Liver (tissue), 9 donors: Measurements from ENCODE around the gene TEX11. TPM values are rescaled to one million over a fixed set of nuclear protein-coding genes. Genes with fewer than 3 reads are reported as not detected.

Experiments used
- DNase-seq: peaks from one replicate; pipeline ENCODE4 v3.0.0-alpha.2; 2017; ENCODE audit warnings: low spot score
- H3K27ac ChIP-seq, 2 donors: one replicate each; pipeline ENCODE4 v1.7.0; 2013; ENCODE audit warnings: inconsistent platforms in 2 of 2, low read length in 2 of 2, control low read depth in 1 of 2, low read depth in 1 of 2, mild to moderate bottlenecking in 1 of 2
- H3K27me3 ChIP-seq, 4 donors: one replicate each; pipeline versions ENCODE4 v1.6.1 to v1.7.0; 2013; ENCODE audit warnings: low read length in 3 of 4, inconsistent platforms in 1 of 4, mild to moderate bottlenecking in 1 of 4, moderate library complexity in 1 of 4; ENCODE audit not compliant: control insufficient read depth in 4 of 4, insufficient read depth in 4 of 4
- H3K36me3 ChIP-seq, 4 donors: one replicate each; pipeline versions ENCODE4 v1.6.1 to v1.7.0; 2013; ENCODE audit warnings: low read length in 3 of 4, mild to moderate bottlenecking in 3 of 4, low read depth in 1 of 4, moderate library complexity in 1 of 4; ENCODE audit not compliant: control insufficient read depth in 4 of 4, insufficient read depth in 3 of 4
- H3K4me1 ChIP-seq, 4 donors: one replicate each; pipeline versions ENCODE4 v1.6.1 to v1.7.0; 2013; ENCODE audit warnings: low read length in 3 of 4, mild to moderate bottlenecking in 3 of 4, moderate library complexity in 1 of 4; ENCODE audit not compliant: control insufficient read depth in 4 of 4, insufficient read depth in 4 of 4
- H3K4me3 ChIP-seq, 3 donors: one replicate each; pipeline versions ENCODE4 v1.6.1 to v1.7.0; 2013; ENCODE audit warnings: low read length in 3 of 3, control low read depth in 1 of 3, low read depth in 1 of 3, mild to moderate bottlenecking in 1 of 3
- H3K9ac ChIP-seq, 2 donors: one replicate each; pipeline ENCODE4 v1.7.0; 2013; ENCODE audit warnings: low read length in 2 of 2, mild to moderate bottlenecking in 2 of 2, moderate library complexity in 2 of 2, control low read depth in 1 of 2, low read depth in 1 of 2
- H3K9me3 ChIP-seq, 4 donors: one replicate each; pipeline versions ENCODE4 v1.6.1 to v1.7.0; 2013; ENCODE audit warnings: low read length in 3 of 4; ENCODE audit not compliant: control insufficient read depth in 4 of 4
- CTCF ChIP-seq: fragments of 150-350 bp; IDR thresholded peaks from 2 replicates; pipeline ENCODE4 v1.5.1; 2017; ENCODE audit warnings: improper control_type of control experiment, low read depth, low read length; ENCODE audit not compliant: missing input control
- FOXA1 ChIP-seq: IDR thresholded peaks from 2 replicates; pipeline ENCODE4 v1.6.1; 2016; ENCODE audit warnings: antibody characterized with exemption
- NR2F2 ChIP-seq: IDR thresholded peaks from 2 replicates; pipeline ENCODE4 v1.6.1; 2016; ENCODE audit warnings: antibody characterized with exemption
- RAD21 ChIP-seq, 2 donors: IDR thresholded peaks; 2 replicates each; pipeline ENCODE4 v1.6.1; 2016; ENCODE audit warnings: antibody characterized with exemption in 2 of 2, mild to moderate bottlenecking in 2 of 2
- REST ChIP-seq: IDR thresholded peaks from 2 replicates; pipeline ENCODE4 v1.6.1; 2016; ENCODE audit warnings: antibody characterized with exemption, mild to moderate bottlenecking
- WGBS: extraction: QIAGEN DNeasy Blood & Tissue Kit; methylation state at CpG from one replicate; pipeline ENCODE4 v1.1.7; 2013; 5-methylcytosine and 5-hydroxymethylcytosine counted together
- polyA plus RNA-seq, 2 donors: library from polyadenylated mRNA; stranded (reverse) in 1 of 2; unstranded in 1 of 2; fragments of 200-250 nt in 1 of 2; fragments of >200 nt in 1 of 2; fragmentation: Nextera tagmentation in 1 of 2; extraction: Ambion mirVana in 1 of 2; gene quantifications; one replicate each; pipeline versions ENCODE4 v1.2.1 to v1.2.3, GENCODE V29; 2013 to 2015
- total RNA-seq, 2 donors: library from RNA; depleted of rRNA; stranded (reverse); fragments of >200 nt; gene quantifications; one replicate each; pipeline ENCODE4 v1.2.3, GENCODE V29; 2014
- donor health status: healthy.
- donor health status: healthy.
- donor health status: healthy.
- donor health status: healthy.
- donor health status: healthy.

The TEX11 gene
- total and polyA plus RNA-seq, 4 donors = 0.03 to 0.14 (median 0.08) TPM; not detected in 1

GRCh38 chrX:70554081-70554480 lies 354.4 kb downstream of the TEX11 start:
- H3K4me3 ChIP-seq = no peak overlapping the region
- DNase-seq = no peak
- TF ChIP-seq NR2F2 = no peak
- peak in 1 of 2 donors; percentile 46 for TF ChIP-seq RAD21 (IDR thresholded peaks at IDR 0.05)
- peaks cover 0 to 4% (median 0%) of the 10 kb centered on the region in 4 donors for H3K4me1 ChIP-seq
- H3K9ac ChIP-seq = no peak overlapping the region
- WGBS = 11% methylated on average over 2 of the region's 2 CpGs
- no peaks in the 10 kb centered on the region for H3K36me3 ChIP-seq
- no peaks in the 10 kb centered on the region for H3K27me3 ChIP-seq
- H3K27ac ChIP-seq = no peak overlapping the region
- H3K9me3 ChIP-seq = peaks cover 0 to 2% (median 0%) of the 10 kb centered on the region in 4 donors

GRCh38 chrX:70553516-70553915 lies 355.0 kb downstream of the TEX11 start:
- no peaks in the 10 kb centered on the region for H3K36me3 ChIP-seq
- no peaks in the 10 kb centered on the region for H3K27me3 ChIP-seq
- peaks cover 0 to 4% (median 0%) of the 10 kb centered on the region in 4 donors for H3K4me1 ChIP-seq
- no peak for DNase-seq
- TF ChIP-seq REST = no peak
- no peaks in the 10 kb centered on the region for H3K9me3 ChIP-seq
- no peak overlapping the region for H3K27ac ChIP-seq
- no peak overlapping the region for H3K9ac ChIP-seq
- no peak overlapping the region for H3K4me3 ChIP-seq
- WGBS = 84% methylated on average over 1 of the region's 1 CpG

- H3K4me3 ChIP-seq = no peak overlapping the region
- DNase-seq = no peak
- WGBS = 72% methylated on average over 7 of the region's 7 CpGs
- H3K36me3 ChIP-seq = no peaks in the 10 kb centered on the region
- H3K4me1 ChIP-seq = peaks cover 0 to 4% (median 0%) of the 10 kb centered on the region in 4 donors
- H3K27ac ChIP-seq = no peak overlapping the region
- no peak for TF ChIP-seq FOXA1
- no peak for TF ChIP-seq REST
- no peak for TF ChIP-seq CTCF
- H3K9me3 ChIP-seq = no peaks in the 10 kb centered on the region
- H3K9ac ChIP-seq = no peak overlapping the region
- H3K27me3 ChIP-seq = no peaks in the 10 kb centered on the region
Observed at GRCh38 chrX:70552130-70552704, 356.3 kb downstream of the TEX11 start.
